ENCODE measurements around the gene IRF2.

DNA sequence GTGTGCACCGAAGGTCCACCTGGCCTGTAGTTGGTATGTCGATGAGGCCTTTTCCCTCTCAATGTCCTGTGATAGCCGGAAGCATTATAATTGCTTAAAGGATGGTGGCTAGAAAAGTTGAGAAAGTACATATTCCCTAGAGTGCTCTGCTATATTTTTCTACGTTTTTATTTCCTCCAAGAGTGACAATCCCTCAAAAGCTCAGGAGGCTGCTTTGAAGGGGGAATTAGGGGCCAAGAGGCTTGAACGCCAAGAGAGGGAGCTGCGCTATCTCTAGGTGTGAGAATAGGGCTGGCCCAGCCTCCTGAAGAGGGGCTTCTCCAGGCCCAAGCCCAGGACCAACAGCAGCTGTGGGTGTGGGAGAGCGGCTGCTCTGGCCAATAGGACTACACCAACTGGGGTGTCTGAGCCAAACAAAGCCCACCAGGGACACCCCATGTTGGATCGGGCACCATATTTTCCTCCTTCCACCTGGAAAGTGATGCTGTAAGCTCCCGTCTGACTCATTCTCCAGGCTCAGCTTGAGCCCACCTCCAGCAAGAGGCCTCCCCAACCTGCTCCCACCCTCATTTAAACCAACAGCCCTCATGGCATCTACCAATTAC, 124.0 kb downstream of the IRF2 start:
- TF ChIP-seq, protein P1, sequence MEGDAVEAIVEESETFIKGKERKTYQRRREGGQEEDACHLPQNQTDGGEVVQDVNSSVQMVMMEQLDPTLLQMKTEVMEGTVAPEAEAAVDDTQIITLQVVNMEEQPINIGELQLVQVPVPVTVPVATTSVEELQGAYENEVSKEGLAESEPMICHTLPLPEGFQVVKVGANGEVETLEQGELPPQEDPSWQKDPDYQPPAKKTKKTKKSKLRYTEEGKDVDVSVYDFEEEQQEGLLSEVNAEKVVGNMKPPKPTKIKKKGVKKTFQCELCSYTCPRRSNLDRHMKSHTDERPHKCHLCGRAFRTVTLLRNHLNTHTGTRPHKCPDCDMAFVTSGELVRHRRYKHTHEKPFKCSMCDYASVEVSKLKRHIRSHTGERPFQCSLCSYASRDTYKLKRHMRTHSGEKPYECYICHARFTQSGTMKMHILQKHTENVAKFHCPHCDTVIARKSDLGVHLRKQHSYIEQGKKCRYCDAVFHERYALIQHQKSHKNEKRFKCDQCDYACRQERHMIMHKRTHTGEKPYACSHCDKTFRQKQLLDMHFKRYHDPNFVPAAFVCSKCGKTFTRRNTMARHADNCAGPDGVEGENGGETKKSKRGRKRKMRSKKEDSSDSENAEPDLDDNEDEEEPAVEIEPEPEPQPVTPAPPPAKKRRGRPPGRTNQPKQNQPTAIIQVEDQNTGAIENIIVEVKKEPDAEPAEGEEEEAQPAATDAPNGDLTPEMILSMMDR (IDR thresholded peaks at IDR 0.05; ENCODE audit: low read depth, low read length), result no peak
- TF ChIP-seq, protein P2, sequence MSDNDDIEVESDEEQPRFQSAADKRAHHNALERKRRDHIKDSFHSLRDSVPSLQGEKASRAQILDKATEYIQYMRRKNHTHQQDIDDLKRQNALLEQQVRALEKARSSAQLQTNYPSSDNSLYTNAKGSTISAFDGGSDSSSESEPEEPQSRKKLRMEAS (IDR thresholded peaks at IDR 0.05; ENCODE audit: low read depth, low read length), result no peak
